Measurements from ENCODE around the gene ZNF79.

GRCh38 chr9:127437497-127438264 is 13.5 kb downstream of the ZNF79 start:
- no peak for TF ChIP-seq POLR2A (IDR thresholded peaks at IDR 0.05)
- TF ChIP-seq POLR2AphosphoS5 (IDR thresholded peaks at IDR 0.05), result no peak
- no peak for TF ChIP-seq CTCF (IDR thresholded peaks at IDR 0.05)
